Measurements from ENCODE around the gene SNX4. TPM values are rescaled to one million over a fixed set of nuclear protein-coding genes. Genes with fewer than 3 reads are reported as not detected.

The SNX4 gene
- total RNA-seq (2022; extraction: Qiagen RNA extraction), result 21.3 to 26.6 TPM (median 26.3 TPM) in 5 replicates

GRCh38 chr3:125519678-125520562, at the start of gene SNX4:
Gene SNX4 (minus strand): TSS chr3:125520202. CDS start chr3:125520172, 30 bp downstream.

Other genes starting within 250 kb of the SNX4 start
- gene ZNF148, start 144.9 kb downstream of the SNX4 start, total RNA-seq (2022; extraction: Qiagen RNA extraction), result 6.4 to 10.9 TPM (median 9.4 TPM) in 5 replicates
- 6.3 to 9.9 TPM (median 7.0 TPM) in 5 replicates for gene OSBPL11, start 75.3 kb upstream of the SNX4 start, total RNA-seq (2022; extraction: Qiagen RNA extraction)